Hepatocyte (in vitro differentiated cells): ENCODE measurements around the gene MIS18BP1. TPM values are rescaled to one million over a fixed set of nuclear protein-coding genes. Genes with fewer than 3 reads are reported as not detected.
A peak's percentile ranks its signal among the peaks of the same experiment; 100 is the strongest.
"Not testable (repeated sequence)": the region's sequence is repeated elsewhere in the genome, so short reads cannot be mapped to it uniquely, and the experiment has no call there.

Experiments used
- DNase-seq: peaks from one replicate; pipeline ENCODE4 v3.0.0-alpha.2; 2016; ENCODE audit warnings: low spot score
- H2AFZ ChIP-seq: fragments of 200-600 bp; sonication (generic); 2 replicates; pipeline ENCODE4 v1.6.0; 2016; ENCODE audit warnings: antibody characterized with exemption, mild to moderate bottlenecking
- H3K27ac ChIP-seq: fragments of 200-600 bp; sonication (generic); 2 replicates; pipeline ENCODE4 v1.5.1; 2016; ENCODE audit warnings: mild to moderate bottlenecking
- H3K27me3 ChIP-seq: fragments of 200-600 bp; sonication (generic); 2 replicates; pipeline ENCODE4 v1.6.1; 2016
- H3K36me3 ChIP-seq: fragments of 200-600 bp; sonication (generic); replicated peaks from 2 replicates; pipeline ENCODE4 v1.5.1; 2016; ENCODE audit warnings: low read depth; ENCODE audit not compliant: insufficient read depth
- H3K4me1 ChIP-seq: fragments of 200-600 bp; sonication (generic); 2 replicates; pipeline ENCODE4 v1.5.1; 2016; ENCODE audit warnings: mild to moderate bottlenecking, moderate library complexity; ENCODE audit not compliant: insufficient read depth
- H3K4me2 ChIP-seq: fragments of 200-600 bp; sonication (generic); 2 replicates; pipeline ENCODE4 v1.6.0; 2016
- H3K4me3 ChIP-seq: fragments of 200-600 bp; sonication (generic); 2 replicates; pipeline ENCODE4 v1.5.1; 2016; ENCODE audit warnings: mild to moderate bottlenecking
- H3K79me2 ChIP-seq: fragments of 200-600 bp; sonication (generic); 2 replicates; pipeline ENCODE4 v1.6.0; 2017; ENCODE audit warnings: mild to moderate bottlenecking
- H3K9me2 ChIP-seq: fragments of 200-600 bp; sonication (generic); replicated peaks from 2 replicates; pipeline ENCODE4 v1.6.0; 2017; ENCODE audit warnings: mild to moderate bottlenecking; ENCODE audit not compliant: insufficient read depth
- H3K9me3 ChIP-seq: fragments of 200-600 bp; sonication (generic); 2 replicates; pipeline ENCODE4 v1.5.1; 2016; ENCODE audit warnings: low read depth, mild to moderate bottlenecking
- H4K20me1 ChIP-seq: fragments of 200-600 bp; sonication (generic); 2 replicates; pipeline ENCODE4 v1.6.0; 2016; ENCODE audit warnings: mild to moderate bottlenecking; ENCODE audit not compliant: insufficient read depth, poor library complexity, severe bottlenecking
- EZH2 ChIP-seq: fragments of 200-600 bp; sonication (generic); IDR thresholded peaks from 2 replicates; pipeline ENCODE4 v1.6.1; 2016; ENCODE audit warnings: antibody characterized with exemption, mild to moderate bottlenecking, borderline replicate concordance
- EZH2phosphoT487 ChIP-seq: fragments of 200-600 bp; sonication (generic); IDR thresholded peaks from one replicate; pipeline ENCODE4 v1.6.1; 2018; ENCODE audit warnings: antibody characterized with exemption, mild to moderate bottlenecking, low read depth, moderate library complexity; ENCODE audit not compliant: unreplicated experiment, severe bottlenecking
- WGBS: methylation state at CpG from one replicate; pipeline ENCODE4 v1.1.6; 2016; ENCODE audit warnings: low lambda C conversion rate; ENCODE audit errors: missing lambda C conversion rate; 5-methylcytosine and 5-hydroxymethylcytosine counted together
- polyA plus RNA-seq: library from polyadenylated mRNA; unstranded; fragments of >200 nt; fragmentation: Nextera tagmentation; extraction: Ambion mirVana; gene quantifications from 2 replicates; pipeline ENCODE4 v1.2.1, GENCODE V29; 2016
- total RNA-seq: library from RNA; depleted of rRNA; stranded (reverse); fragments of >200 nt; gene quantifications from 2 replicates; pipeline ENCODE4 v1.2.3, GENCODE V29; 2014
- TF ChIP-seq, protein P1 (sequence below): fragments of 200-600 bp; sonication (generic); IDR thresholded peaks from 2 replicates; pipeline ENCODE4 v1.5.1; 2016; ENCODE audit warnings: antibody characterized with exemption, mild to moderate bottlenecking; ENCODE audit not compliant: poor library complexity

Gene MIS18BP1
- total and polyA plus RNA-seq, 2 experiments from 2014 or later: 6.8 to 23.5 TPM

DNA sequence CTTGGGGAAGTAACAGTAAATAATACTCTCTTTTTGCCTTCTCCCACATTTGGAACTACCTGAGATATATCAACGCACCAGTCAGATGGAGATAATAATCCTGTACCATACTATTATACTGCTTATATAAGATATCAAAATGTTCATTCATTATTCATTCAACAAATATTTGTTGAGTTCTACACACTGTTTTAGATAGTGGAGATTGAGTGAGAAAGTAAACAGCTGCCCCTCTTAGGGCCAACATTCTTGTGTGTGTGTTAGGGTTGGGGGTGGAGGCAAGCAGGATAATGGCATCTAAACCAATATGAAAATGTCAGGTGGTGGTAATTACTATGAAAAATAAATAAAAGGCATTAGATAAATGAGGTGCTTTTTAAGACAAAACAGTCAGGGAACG, 14.0 kb downstream of the MIS18BP1 start:
- Histone ChIP-seq H3K4me2 (no peak overlapping the region), H2AFZ (no peak overlapping the region), H3K27me3 (no peaks in the 10 kb centered on the region), H3K36me3 (peaks cover 5% of the 10 kb centered on the region), H4K20me1 (no peaks in the 10 kb centered on the region), H3K4me3 (no peak overlapping the region), H3K9me3 (no peaks in the 10 kb centered on the region), H3K27ac (no peak overlapping the region), H3K9me2 (no peaks in the 10 kb centered on the region), H3K4me1 (no peaks in the 10 kb centered on the region), H3K79me2 (peaks cover 25% of the 10 kb centered on the region)
- TF ChIP-seq EZH2 (no peak), EZH2phosphoT487 (no peak)
- TF ChIP-seq, protein P1, sequence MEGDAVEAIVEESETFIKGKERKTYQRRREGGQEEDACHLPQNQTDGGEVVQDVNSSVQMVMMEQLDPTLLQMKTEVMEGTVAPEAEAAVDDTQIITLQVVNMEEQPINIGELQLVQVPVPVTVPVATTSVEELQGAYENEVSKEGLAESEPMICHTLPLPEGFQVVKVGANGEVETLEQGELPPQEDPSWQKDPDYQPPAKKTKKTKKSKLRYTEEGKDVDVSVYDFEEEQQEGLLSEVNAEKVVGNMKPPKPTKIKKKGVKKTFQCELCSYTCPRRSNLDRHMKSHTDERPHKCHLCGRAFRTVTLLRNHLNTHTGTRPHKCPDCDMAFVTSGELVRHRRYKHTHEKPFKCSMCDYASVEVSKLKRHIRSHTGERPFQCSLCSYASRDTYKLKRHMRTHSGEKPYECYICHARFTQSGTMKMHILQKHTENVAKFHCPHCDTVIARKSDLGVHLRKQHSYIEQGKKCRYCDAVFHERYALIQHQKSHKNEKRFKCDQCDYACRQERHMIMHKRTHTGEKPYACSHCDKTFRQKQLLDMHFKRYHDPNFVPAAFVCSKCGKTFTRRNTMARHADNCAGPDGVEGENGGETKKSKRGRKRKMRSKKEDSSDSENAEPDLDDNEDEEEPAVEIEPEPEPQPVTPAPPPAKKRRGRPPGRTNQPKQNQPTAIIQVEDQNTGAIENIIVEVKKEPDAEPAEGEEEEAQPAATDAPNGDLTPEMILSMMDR: no peak
- 65% methylated on average over 2 of the region's 2 CpGs for WGBS
- DNase-seq: no peak

DNA sequence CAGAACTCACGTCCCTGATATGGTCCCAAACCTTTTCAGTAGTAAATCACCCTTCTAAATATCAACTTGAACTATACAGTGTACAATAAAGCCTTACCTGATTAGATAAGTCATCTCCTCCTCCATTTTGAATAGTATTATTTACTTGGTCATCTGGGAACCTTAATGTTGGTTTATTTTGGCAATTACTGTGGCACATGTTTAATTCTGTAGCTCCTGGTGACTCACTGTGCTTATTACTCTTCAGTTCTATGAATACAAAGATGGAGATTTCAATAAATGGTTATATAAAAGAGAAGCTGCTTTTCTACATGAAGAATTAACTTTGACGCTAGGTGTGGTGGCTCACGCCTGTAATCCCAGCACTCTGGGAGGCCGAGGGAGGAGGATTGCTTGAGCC, 25.4 kb downstream of the MIS18BP1 start:
- H3K27me3 ChIP-seq: no peaks in the 10 kb centered on the region
- no peaks in the 10 kb centered on the region for H3K79me2 ChIP-seq
- WGBS: 93% methylated on average over 4 of the region's 4 CpGs
- no peak overlapping the region for H2AFZ ChIP-seq
- no peaks in the 10 kb centered on the region for H3K36me3 ChIP-seq
- no peak overlapping the region for H3K4me3 ChIP-seq
- H3K9me3 ChIP-seq: no peaks in the 10 kb centered on the region
- no peaks in the 10 kb centered on the region for H3K4me1 ChIP-seq
- no peak overlapping the region for H3K27ac ChIP-seq
- DNase-seq: no peak
- H3K9me2 ChIP-seq: no peaks in the 10 kb centered on the region
- no peaks in the 10 kb centered on the region for H4K20me1 ChIP-seq
- TF ChIP-seq, protein P1: no peak
- TF ChIP-seq EZH2phosphoT487 (no peak), EZH2 (no peak)
- no peak overlapping the region for H3K4me2 ChIP-seq

DNA sequence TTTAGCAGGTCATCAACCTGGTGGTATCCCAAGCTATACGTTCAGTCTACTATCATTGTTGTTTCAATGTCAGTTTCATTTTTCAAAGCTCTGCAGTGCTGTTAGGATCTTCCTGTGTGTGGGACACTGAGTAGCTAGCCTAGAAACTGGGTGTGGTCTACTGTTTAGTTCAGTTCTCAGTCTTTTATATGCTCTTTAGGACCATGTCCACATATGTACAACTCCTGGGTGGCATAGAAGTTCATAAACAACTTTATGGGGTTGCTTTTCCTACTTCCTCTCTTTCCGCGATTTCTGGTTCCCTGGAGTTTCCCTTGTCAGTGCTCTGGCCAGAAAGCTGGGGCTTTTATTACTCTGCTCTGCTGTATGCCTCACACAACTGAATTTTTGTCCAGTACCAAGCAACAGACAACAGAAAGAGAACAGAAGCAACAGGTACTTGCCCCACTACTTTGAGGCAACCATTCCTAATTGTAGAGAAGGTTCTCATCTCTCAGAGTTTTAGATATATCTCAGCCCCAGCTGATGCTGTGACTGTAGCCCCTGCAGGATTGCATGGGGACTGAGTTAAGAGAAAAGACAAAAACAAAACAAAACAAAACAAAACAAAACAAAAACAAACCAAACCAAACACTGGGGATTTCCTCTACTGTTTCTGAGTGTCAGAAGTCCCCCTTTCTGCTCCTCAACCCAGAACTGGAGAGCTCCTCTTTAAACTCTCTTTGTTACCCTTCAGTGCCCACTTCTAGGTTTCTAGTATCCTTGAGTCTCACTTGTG, 30.3 kb downstream of the MIS18BP1 start:
- Histone ChIP-seq H3K4me3 (no peak overlapping the region), H2AFZ (no peak overlapping the region), H3K4me1 (no peaks in the 10 kb centered on the region), H3K9me2 (no peaks in the 10 kb centered on the region), H3K4me2 (no peak overlapping the region), H3K9me3 (no peaks in the 10 kb centered on the region), H3K27ac (no peak overlapping the region), H4K20me1 (no peaks in the 10 kb centered on the region), H3K27me3 (no peaks in the 10 kb centered on the region), H3K36me3 (no peaks in the 10 kb centered on the region), H3K79me2 (no peaks in the 10 kb centered on the region)
- WGBS: 86% methylated on average over 3 of the region's 3 CpGs
- TF ChIP-seq EZH2: no peak
- TF ChIP-seq, protein P1: no peak
- TF ChIP-seq EZH2phosphoT487: no peak
- no peak for DNase-seq

DNA sequence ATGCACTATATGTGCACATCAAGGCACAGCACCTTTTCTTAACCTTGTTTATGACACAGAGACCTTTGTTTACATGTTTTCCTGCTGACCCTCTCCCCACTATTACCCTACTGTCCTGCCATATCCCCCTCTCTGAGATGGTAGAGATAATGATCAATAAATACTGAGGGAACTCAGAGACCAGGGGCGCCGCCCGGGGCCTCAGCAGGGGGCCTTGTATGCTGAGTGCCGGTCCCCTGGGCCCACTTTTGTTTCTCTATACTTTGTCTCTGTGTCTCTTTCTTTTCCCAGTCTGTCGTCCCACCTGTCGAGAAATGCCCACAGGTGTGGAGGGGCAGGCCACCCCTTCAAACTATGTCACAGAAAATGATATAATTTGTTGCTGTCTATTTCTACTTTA, 38.7 kb downstream of the MIS18BP1 start:
- H3K9me3 ChIP-seq, H2AFZ ChIP-seq, H3K9me2 ChIP-seq, H3K4me1 ChIP-seq, H3K27ac ChIP-seq, H3K27me3 ChIP-seq, DNase-seq, H3K4me3 ChIP-seq, H3K36me3 ChIP-seq, H3K79me2 ChIP-seq, H4K20me1 ChIP-seq: not testable (repeated sequence)
- 79% methylated on average over 6 of the region's 6 CpGs for WGBS
- H3K4me2 ChIP-seq: peak overlapping the region; percentile 55

DNA sequence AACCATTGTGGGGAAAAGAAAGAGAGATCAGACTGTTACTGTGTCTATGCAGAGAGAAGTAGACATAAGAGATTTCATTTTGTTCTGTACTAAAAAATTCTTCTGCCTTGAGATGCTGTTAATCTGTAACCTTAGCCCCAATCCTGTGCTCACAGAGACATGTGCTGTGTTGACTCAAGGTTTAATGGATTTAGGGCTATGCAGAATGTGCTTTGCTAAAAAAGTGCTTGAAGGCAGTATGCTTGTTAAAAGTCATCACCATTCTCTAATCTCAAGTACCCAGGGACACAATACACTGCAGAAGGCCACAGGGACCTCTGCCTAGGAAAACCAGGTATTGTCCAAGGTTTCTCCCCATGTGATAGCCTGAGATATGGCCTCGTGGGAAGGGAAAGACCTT, 39.3 kb downstream of the MIS18BP1 start:
- not testable (repeated sequence) for H4K20me1 ChIP-seq, H3K9me2 ChIP-seq, H3K9me3 ChIP-seq, H3K36me3 ChIP-seq, H3K79me2 ChIP-seq, H3K27me3 ChIP-seq, H2AFZ ChIP-seq, H3K4me3 ChIP-seq, H3K27ac ChIP-seq, DNase-seq, H3K4me1 ChIP-seq
- H3K4me2 ChIP-seq: peak overlapping the region; percentile 55
- WGBS: 37% methylated on average over 1 of the region's 1 CpG
